GM23248 (cell line): ENCODE measurements around the gene STARD3.

ENCODE experiments used
- EZH2 ChIP-seq: fragments of 200-600 bp; sonication (generic); IDR thresholded peaks from 2 replicates; pipeline ENCODE4 v1.6.1; 2018; ENCODE audit warnings: antibody characterized with exemption, mild to moderate bottlenecking; ENCODE audit not compliant: insufficient read depth, poor library complexity, severe bottlenecking
- EZH2phosphoT487 ChIP-seq: fragments of 200-600 bp; sonication (generic); IDR thresholded peaks from 2 replicates; pipeline ENCODE4 v1.6.1; 2018; ENCODE audit warnings: antibody characterized with exemption, moderate library complexity, mild to moderate bottlenecking, low read depth; ENCODE audit not compliant: insufficient read depth

GRCh38 chr17:39623356-39623950 is 13.5 kb upstream of the STARD3 start:
- TF ChIP-seq EZH2 (no peak), EZH2phosphoT487 (no peak)
